Osteoblast (primary cell): ENCODE results near the gene CLEC4A. TPM values are rescaled to one million over a fixed set of nuclear protein-coding genes. Genes with fewer than 3 reads are reported as not detected.
"Not testable (repeated sequence)": the region's sequence is repeated elsewhere in the genome, so short reads cannot be mapped to it uniquely, and the experiment has no call there.

ENCODE experiments used
- DNase-seq: peaks from one replicate; pipeline ENCODE4 v3.0.0; 2011; ENCODE audit warnings: low spot score, mixed read lengths; ENCODE audit not compliant: insufficient read length; ENCODE audit errors: missing footprints
- H2AFZ ChIP-seq: 2 replicates; pipeline ENCODE4 v1.6.0; 2011; ENCODE audit warnings: mild to moderate bottlenecking, low read length
- H3K27ac ChIP-seq: 2 replicates; pipeline ENCODE4 v1.5.1; 2011; ENCODE audit warnings: mild to moderate bottlenecking, low read depth, low read length, moderate library complexity
- H3K27me3 ChIP-seq: 2 replicates; pipeline ENCODE4 v1.6.0; 2012; ENCODE audit warnings: mild to moderate bottlenecking, control low read depth, inconsistent platforms, low read length, moderate library complexity; ENCODE audit not compliant: insufficient read depth
- H3K36me3 ChIP-seq: 2 replicates; pipeline ENCODE4 v1.5.1; 2011; ENCODE audit warnings: mild to moderate bottlenecking, low read length, control low read depth, moderate library complexity; ENCODE audit not compliant: insufficient read depth
- H3K4me1 ChIP-seq: 2 replicates; pipeline ENCODE4 v1.5.1; 2011; ENCODE audit warnings: mild to moderate bottlenecking, low read length, control low read depth, moderate library complexity; ENCODE audit not compliant: insufficient read depth
- H3K4me2 ChIP-seq: 2 replicates; pipeline ENCODE4 v1.6.0; 2011; ENCODE audit warnings: mild to moderate bottlenecking, low read length; ENCODE audit not compliant: insufficient read depth
- H3K4me3 ChIP-seq: fragments of 200-600 bp; sonication (generic); 3 replicates; pipeline ENCODE4 v1.5.1; 2012; ENCODE audit warnings: mild to moderate bottlenecking, low read length, inconsistent platforms; ENCODE audit not compliant: insufficient read depth
- H3K79me2 ChIP-seq: 2 replicates; pipeline ENCODE4 v1.6.0; 2012; ENCODE audit warnings: mild to moderate bottlenecking, low read length, control low read depth, inconsistent platforms; ENCODE audit not compliant: insufficient read depth
- H3K9me3 ChIP-seq: 2 replicates; pipeline ENCODE4 v1.5.1; 2011; ENCODE audit warnings: low read depth, low read length, control low read depth
- H4K20me1 ChIP-seq: 2 replicates; pipeline ENCODE4 v1.6.0; 2012; ENCODE audit warnings: mild to moderate bottlenecking, low read length, control low read depth; ENCODE audit not compliant: insufficient read depth
- total RNA-seq: library from RNA; depleted of rRNA; stranded (reverse); fragments of >200 nt; gene quantifications from 2 replicates; pipeline ENCODE4 v1.2.3, GENCODE V29; 2012
- TF ChIP-seq, protein P1 (sequence below): IDR thresholded peaks from 2 replicates; pipeline ENCODE4 v1.5.1; 2011; ENCODE audit warnings: mild to moderate bottlenecking, low read depth, low read length, moderate library complexity; ENCODE audit errors: extremely low read depth

The CLEC4A gene
- total RNA-seq, 1 donor = 0.72 TPM

DNA sequence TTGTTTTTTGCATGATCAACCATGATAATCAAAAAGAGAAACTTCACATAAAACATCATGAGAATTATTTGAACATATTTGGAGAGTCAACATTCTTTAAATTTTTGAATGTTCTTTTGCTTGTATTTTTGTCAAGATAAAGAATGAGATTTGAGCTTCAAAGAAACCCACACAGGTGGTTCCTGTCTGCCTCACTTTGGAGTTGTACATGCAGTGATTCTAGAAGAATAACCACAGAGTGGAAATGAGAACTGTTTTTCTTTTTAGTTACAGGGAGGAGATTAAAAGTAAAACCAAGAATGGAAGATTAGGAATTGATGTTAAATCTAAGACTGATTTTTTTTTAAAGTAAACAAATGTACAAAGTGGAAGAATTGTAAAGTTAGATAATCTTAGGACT is 31.1 kb downstream of the CLEC4A start:
- no peak overlapping the region for H3K4me3 ChIP-seq
- H3K4me1 ChIP-seq = peaks cover 7% of the 10 kb centered on the region
- H3K27ac ChIP-seq = no peak overlapping the region
- no peaks in the 10 kb centered on the region for H3K9me3 ChIP-seq
- no peaks in the 10 kb centered on the region for H3K79me2 ChIP-seq
- no peak overlapping the region for H2AFZ ChIP-seq
- H3K36me3 ChIP-seq = no peaks in the 10 kb centered on the region
- no peaks in the 10 kb centered on the region for H3K27me3 ChIP-seq
- H4K20me1 ChIP-seq = no peaks in the 10 kb centered on the region
- TF ChIP-seq, protein P1, sequence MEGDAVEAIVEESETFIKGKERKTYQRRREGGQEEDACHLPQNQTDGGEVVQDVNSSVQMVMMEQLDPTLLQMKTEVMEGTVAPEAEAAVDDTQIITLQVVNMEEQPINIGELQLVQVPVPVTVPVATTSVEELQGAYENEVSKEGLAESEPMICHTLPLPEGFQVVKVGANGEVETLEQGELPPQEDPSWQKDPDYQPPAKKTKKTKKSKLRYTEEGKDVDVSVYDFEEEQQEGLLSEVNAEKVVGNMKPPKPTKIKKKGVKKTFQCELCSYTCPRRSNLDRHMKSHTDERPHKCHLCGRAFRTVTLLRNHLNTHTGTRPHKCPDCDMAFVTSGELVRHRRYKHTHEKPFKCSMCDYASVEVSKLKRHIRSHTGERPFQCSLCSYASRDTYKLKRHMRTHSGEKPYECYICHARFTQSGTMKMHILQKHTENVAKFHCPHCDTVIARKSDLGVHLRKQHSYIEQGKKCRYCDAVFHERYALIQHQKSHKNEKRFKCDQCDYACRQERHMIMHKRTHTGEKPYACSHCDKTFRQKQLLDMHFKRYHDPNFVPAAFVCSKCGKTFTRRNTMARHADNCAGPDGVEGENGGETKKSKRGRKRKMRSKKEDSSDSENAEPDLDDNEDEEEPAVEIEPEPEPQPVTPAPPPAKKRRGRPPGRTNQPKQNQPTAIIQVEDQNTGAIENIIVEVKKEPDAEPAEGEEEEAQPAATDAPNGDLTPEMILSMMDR = no peak
- H3K4me2 ChIP-seq = no peak overlapping the region
- no peak for DNase-seq

DNA sequence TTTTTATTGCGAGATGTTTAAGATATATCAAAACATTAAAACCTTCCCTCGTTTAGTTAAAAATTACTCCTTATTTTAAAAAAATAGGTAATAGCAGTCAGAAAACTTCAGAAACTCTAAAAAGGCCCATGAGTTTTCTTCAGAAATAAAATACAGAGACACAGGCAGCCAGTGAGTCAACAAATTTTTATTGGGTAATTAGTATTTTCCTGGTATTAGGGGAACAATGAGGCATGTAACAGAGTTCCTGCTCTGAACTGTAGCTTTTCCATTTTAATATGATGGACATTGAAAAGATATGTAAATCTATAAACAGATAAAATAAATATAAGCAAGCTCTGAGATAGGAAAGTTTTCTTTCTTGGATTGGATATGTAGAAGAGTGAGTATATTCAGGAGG is 33.0 kb downstream of the CLEC4A start:
- no peak for DNase-seq
- peak overlapping the region; percentile 40 for H3K27ac ChIP-seq
- H3K9me3 ChIP-seq = no peaks in the 10 kb centered on the region
- TF ChIP-seq, protein P1 = no peak
- H3K27me3 ChIP-seq = no peaks in the 10 kb centered on the region
- no peaks in the 10 kb centered on the region for H3K79me2 ChIP-seq
- H3K4me2 ChIP-seq = peak overlapping the region; percentile 30
- peaks cover 7% of the 10 kb centered on the region for H3K4me1 ChIP-seq
- H4K20me1 ChIP-seq = no peaks in the 10 kb centered on the region
- H3K36me3 ChIP-seq = no peaks in the 10 kb centered on the region
- peak overlapping the region; percentile 54 for H2AFZ ChIP-seq
- no peak overlapping the region for H3K4me3 ChIP-seq

DNA sequence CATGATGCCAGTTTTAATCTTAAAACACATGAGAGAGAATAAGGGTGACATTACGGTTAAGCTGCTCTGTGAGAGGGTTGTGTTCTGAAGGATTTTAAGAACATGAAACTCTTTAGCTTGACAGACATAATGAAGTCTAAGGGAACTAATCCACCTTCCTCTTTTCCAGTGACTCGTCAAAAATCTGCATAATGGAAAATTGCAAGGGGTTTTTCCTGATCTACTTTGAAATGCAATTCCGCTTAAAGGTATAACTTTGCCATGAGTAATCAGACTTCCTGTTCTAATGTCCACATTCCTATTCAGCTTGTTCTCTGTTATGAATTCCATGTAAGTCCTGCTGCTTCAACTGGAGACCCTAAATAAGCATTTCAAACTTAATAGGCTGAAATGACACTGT is 33.4 kb downstream of the CLEC4A start, which contains the start of gene ZNF705A:
ZNF705A (plus strand) TSS at position 171 of the 400 bp plus-strand sequence. CDS start 15,611 bp downstream, outside the sequence.
- no peak for DNase-seq
- TF ChIP-seq, protein P1 = no peak
- Histone ChIP-seq H4K20me1 (no peaks in the 10 kb centered on the region), H3K4me1 (peaks cover 7% of the 10 kb centered on the region), H2AFZ (peak within 1 kb of the TSS; percentile 54), H3K27ac (peak within 1 kb of the TSS; percentile 40), H3K36me3 (no peaks in the 10 kb centered on the region), H3K9me3 (no peaks in the 10 kb centered on the region), H3K27me3 (no peaks in the 10 kb centered on the region), H3K4me2 (peak within 1 kb of the TSS; percentile 30), H3K79me2 (no peaks in the 10 kb centered on the region), H3K4me3 (no peak within 1 kb of the TSS)

DNA sequence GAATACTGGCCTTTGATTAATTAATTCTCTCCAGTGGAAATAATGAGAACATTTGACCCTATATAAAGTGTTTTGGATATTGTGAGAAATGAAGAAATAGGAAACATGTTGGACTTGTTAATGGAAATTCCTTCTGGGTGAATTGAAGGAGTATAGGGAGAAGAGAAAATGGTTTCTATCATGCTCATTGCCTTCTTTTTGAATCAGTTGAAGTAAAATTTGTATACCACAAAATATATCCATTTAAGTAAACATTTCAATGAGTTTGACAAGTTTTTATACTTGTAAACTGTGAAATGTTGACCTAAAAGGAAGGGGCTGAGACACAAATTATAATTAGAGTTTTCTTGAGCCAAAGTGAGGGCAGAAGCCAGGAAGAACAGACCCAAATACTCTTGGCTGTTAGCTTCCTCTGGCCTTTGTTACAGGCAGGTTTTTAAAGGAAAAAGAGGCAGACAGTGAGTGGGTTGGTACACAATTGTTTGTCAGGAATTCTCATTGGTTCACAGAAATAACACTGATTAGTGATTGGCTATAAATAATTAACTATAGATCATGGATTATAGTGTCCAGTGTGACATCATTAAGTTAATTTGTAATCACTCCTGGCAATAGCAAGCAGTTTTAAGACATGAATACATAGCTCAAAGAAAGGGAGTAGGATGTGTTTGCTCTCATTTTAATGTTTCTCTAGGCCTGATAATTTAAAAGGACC is 34.2 kb downstream of the CLEC4A start:
- TF ChIP-seq, protein P1 = no peak

DNA sequence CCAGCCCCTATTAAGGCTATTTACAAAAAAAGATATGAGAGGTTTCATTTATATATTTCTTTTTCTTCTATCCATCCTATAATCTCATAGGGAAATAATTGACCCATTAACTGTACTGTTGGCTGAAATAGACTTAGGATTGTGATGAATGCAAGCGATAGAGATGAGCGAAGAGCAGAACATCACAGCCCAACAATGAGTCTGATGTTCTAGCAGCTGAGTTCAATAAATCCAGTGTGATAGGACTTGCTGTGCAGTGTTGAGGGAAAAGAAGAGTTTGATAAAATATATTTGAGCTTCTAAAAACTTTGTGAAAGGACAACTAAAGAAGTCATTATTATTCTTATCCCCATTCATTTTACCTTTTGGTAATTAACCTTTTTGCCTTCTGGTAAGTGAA is 49.5 kb downstream of the CLEC4A start:
- not testable (repeated sequence) for H3K4me2 ChIP-seq, DNase-seq, H2AFZ ChIP-seq, H3K9me3 ChIP-seq, H3K27me3 ChIP-seq, H3K27ac ChIP-seq, H3K4me1 ChIP-seq, H3K79me2 ChIP-seq, H4K20me1 ChIP-seq, H3K4me3 ChIP-seq, H3K36me3 ChIP-seq

More for the DNA sequence above, 34.2 kb downstream of the CLEC4A start:
- no peak overlapping the region for H3K27ac ChIP-seq
- no peaks in the 10 kb centered on the region for H4K20me1 ChIP-seq
- H3K4me3 ChIP-seq = no peak overlapping the region
- H3K9me3 ChIP-seq = no peaks in the 10 kb centered on the region
- peak overlapping the region; percentile 54 for H2AFZ ChIP-seq
- no peak overlapping the region for H3K4me2 ChIP-seq
- no peaks in the 10 kb centered on the region for H3K79me2 ChIP-seq
- no peak for DNase-seq
- H3K4me1 ChIP-seq = peaks cover 7% of the 10 kb centered on the region
- no peaks in the 10 kb centered on the region for H3K36me3 ChIP-seq
- H3K27me3 ChIP-seq = no peaks in the 10 kb centered on the region
